WTC11 (cell line): ENCODE measurements around the gene MYO5C. TPM values are rescaled to one million over a fixed set of nuclear protein-coding genes. Genes with fewer than 3 reads are reported as not detected.

Experiments
- ATAC-seq: fragments of 200-7000 bp; cut with Tn5 transposase; 2 replicates; pipeline ENCODE4 v1.10.0; 2021; ENCODE audit warnings: mild to moderate bottlenecking, moderate library complexity
- CTCF ChIA-PET: fragments of 300-600 bp; sonication (Branson Sonifier 250); formaldehyde crosslinking; loops from one replicate; lab custom pipeline; 2021; ENCODE audit warnings: antibody characterized with exemption; lab: Charles Lee
- POLR2A ChIA-PET: fragments of 350-600 bp; sonication (Branson Sonifier 250); formaldehyde crosslinking; loops from one replicate; lab custom pipeline; 2021; ENCODE audit warnings: antibody characterized with exemption; lab: Charles Lee
- DNase-seq: peaks from one replicate; pipeline ENCODE4 v3.0.0; 2021; ENCODE audit warnings: low spot score
- H3K27ac Mint-ChIP-seq: 2 replicates; pipeline ENCODE4 v1.8.0; 2021; ENCODE audit warnings: mixed read lengths
- H3K27me3 Mint-ChIP-seq: 2 replicates; pipeline ENCODE4 v1.8.0; 2021; ENCODE audit warnings: low read depth, mild to moderate bottlenecking, moderate library complexity, mixed read lengths
- H3K36me3 Mint-ChIP-seq: 2 replicates; pipeline ENCODE4 v1.8.0; 2021; ENCODE audit warnings: mixed read lengths
- H3K4me1 Mint-ChIP-seq: 2 replicates; pipeline ENCODE4 v1.8.0; 2022; ENCODE audit warnings: mixed read lengths
- H3K4me3 Mint-ChIP-seq: 2 replicates; pipeline ENCODE4 v1.8.0; 2021; ENCODE audit warnings: mild to moderate bottlenecking, moderate library complexity, mixed read lengths
- H3K9me3 Mint-ChIP-seq: 2 replicates; pipeline ENCODE4 v1.8.0; 2021; ENCODE audit warnings: mixed read lengths
- ATF3 ChIP-seq: sonication (generic); formaldehyde crosslinking; conservative IDR thresholded peaks from 2 replicates; pipeline ENCODE4 v1.8.1; 2022; ENCODE audit warnings: mild to moderate bottlenecking, missing genetic modification reagents
- CTCF ChIP-seq: fragments of 200-600 bp; IDR thresholded peaks from 2 replicates; pipeline ENCODE4 v1.8.0; 2022; ENCODE audit warnings: antibody characterized with exemption
- E2F5 ChIP-seq: sonication (generic); formaldehyde crosslinking; IDR thresholded peaks from 2 replicates; pipeline ENCODE4 v1.8.1; 2022; ENCODE audit warnings: mild to moderate bottlenecking, moderate library complexity, missing genetic modification reagents
- FOXP4 ChIP-seq: sonication (generic); formaldehyde crosslinking; IDR thresholded peaks from 2 replicates; pipeline ENCODE4 v1.8.0; 2022; ENCODE audit warnings: mild to moderate bottlenecking, missing genetic modification reagents
- GRHL2 ChIP-seq: fragments of 250-450 bp; sonication (Bioruptor Pico); IDR thresholded peaks from 2 replicates; pipeline ENCODE4 v1.8.0; 2022; ENCODE audit warnings: mild to moderate bottlenecking, moderate library complexity; ENCODE audit not compliant: insufficient replicate concordance, severe bottlenecking
- HMGA2 ChIP-seq: fragments of 250-450 bp; sonication (Bioruptor Pico); IDR thresholded peaks from 2 replicates; pipeline ENCODE4 v1.4.0; 2021; ENCODE audit warnings: mild to moderate bottlenecking, moderate library complexity
- HMGXB4 ChIP-seq: sonication (generic); formaldehyde crosslinking; IDR thresholded peaks from 2 replicates; pipeline ENCODE4 v1.8.1; 2023; ENCODE audit warnings: mild to moderate bottlenecking, moderate library complexity, missing genetic modification reagents
- MYBL2 ChIP-seq: sonication (generic); formaldehyde crosslinking; IDR thresholded peaks from 2 replicates; pipeline ENCODE4 v1.8.1; 2023; ENCODE audit warnings: mild to moderate bottlenecking, moderate library complexity, missing genetic modification reagents
- NR2C2 ChIP-seq: sonication (generic); formaldehyde crosslinking; IDR thresholded peaks from 2 replicates; pipeline ENCODE4 v1.8.0; 2022; ENCODE audit warnings: mild to moderate bottlenecking, missing genetic modification reagents
- SMAD3 ChIP-seq: sonication (generic); formaldehyde crosslinking; IDR thresholded peaks from 2 replicates; pipeline ENCODE4 v1.8.0; 2022; ENCODE audit warnings: missing genetic modification reagents, mild to moderate bottlenecking, borderline replicate concordance
- ZNF138 ChIP-seq: sonication (generic); formaldehyde crosslinking; conservative IDR thresholded peaks from 2 replicates; pipeline ENCODE4 v1.8.1; 2022; ENCODE audit warnings: mild to moderate bottlenecking, moderate library complexity, missing genetic modification reagents
- total RNA-seq: library from RNA; stranded (reverse); gene quantifications from 3 replicates; pipeline ENCODE4 v1.2.3, GENCODE V29; 2021

MYO5C gene
- total RNA-seq, 1 experiment from 2014 or later, result 25.3 TPM

- no peak overlapping the region for H3K4me3 Mint-ChIP-seq
- CTCF ChIA-PET, result interaction anchor here (0.9 to 4.7 kb wide), 10 partner anchors 8 to 85 kb away, joined by 4 to 37 read pairs (median 5); partner anchors contain the start of gene BCL2L10
Observed at GRCh38 chr15:52163321-52164190, 132.0 kb downstream of the MYO5C start.

GRCh38 chr15:52162876-52163275 lies 132.7 kb downstream of the MYO5C start:
- Mint-ChIP-seq H3K27ac (peak overlapping the region; percentile 70), H3K4me1 (peaks cover 7% of the 10 kb centered on the region; the same call in 1 of the 2 replicates), H3K4me3 (no peak overlapping the region), H3K27me3 (no peaks in the 10 kb centered on the region), H3K36me3 (peaks cover 7% of the 10 kb centered on the region; the same call in 1 of the 2 replicates), H3K9me3 (no peaks in the 10 kb centered on the region)
- POLR2A ChIA-PET, result interaction anchor here (3.5 kb wide), 1 partner anchor 17 kb away, joined by 23 read pairs; no protein-coding TSS in a partner anchor
- DNase-seq, result no peak
- CTCF ChIA-PET, result interaction anchor here (0.8 to 4.7 kb wide), 10 partner anchors 9 to 246 kb away, joined by 3 to 37 read pairs (median 5); partner anchors contain the start of gene BCL2L10
- no peak for ATAC-seq
- TF ChIP-seq HMGA2 (CRISPR knock-in tag) (no peak), MYBL2 (CRISPR knock-in tag) (no peak), HMGXB4 (CRISPR knock-in tag) (no peak), SMAD3 (CRISPR knock-in tag) (no peak), ZNF138 (CRISPR knock-in tag) (no peak), ATF3 (CRISPR knock-in tag) (no peak), NR2C2 (CRISPR knock-in tag) (no peak), FOXP4 (CRISPR knock-in tag) (no peak)

More at GRCh38 chr15:52163321-52164190, 132.0 kb downstream of the MYO5C start:
- DNase-seq (peak; percentile 80), ATAC-seq (peak; percentile 97)
- Mint-ChIP-seq H3K9me3 (no peaks in the 10 kb centered on the region), H3K27me3 (no peaks in the 10 kb centered on the region), H3K36me3 (peaks cover 7% of the 10 kb centered on the region; the same call in 1 of the 2 replicates), H3K27ac (no peak overlapping the region), H3K4me1 (peaks cover 7% of the 10 kb centered on the region; the same call in 1 of the 2 replicates)
- TF ChIP-seq CTCF (peak; percentile 44), E2F5 (CRISPR knock-in tag) (no peak)
- POLR2A ChIA-PET, result interaction anchor here (0.6 to 3.5 kb wide), 2 partner anchors 16 to 1912 kb away, joined by 3 to 23 read pairs; no protein-coding TSS in a partner anchor

GRCh38 chr15:52162260-52162659 lies 133.3 kb downstream of the MYO5C start:
- ATAC-seq (no peak), DNase-seq (no peak)
- TF ChIP-seq GRHL2 (CRISPR knock-in tag), result no peak
- ChIA-PET CTCF (interaction anchor here (0.8 to 4.7 kb wide), 6 partner anchors 8 to 245 kb away, joined by 3 to 37 read pairs (median 5); partner anchors contain the start of gene BCL2L10), POLR2A (interaction anchor here (3.5 kb wide), 1 partner anchor 17 kb away, joined by 23 read pairs; no protein-coding TSS in a partner anchor)
- H3K36me3 Mint-ChIP-seq, result peaks cover 7% of the 10 kb centered on the region; the same call in 1 of the 2 replicates
- H3K4me3 Mint-ChIP-seq, result no peak overlapping the region
- H3K9me3 Mint-ChIP-seq, result no peaks in the 10 kb centered on the region
- no peak overlapping the region for H3K27ac Mint-ChIP-seq
- peaks cover 7% of the 10 kb centered on the region; the same call in 1 of the 2 replicates for H3K4me1 Mint-ChIP-seq
- no peaks in the 10 kb centered on the region for H3K27me3 Mint-ChIP-seq
